GM12891 (cell line): ENCODE measurements around the gene USP12.

Experiments
- POLR2A ChIP-seq: IDR thresholded peaks from 2 replicates; pipeline ENCODE4 v1.6.1; 2011; ENCODE audit warnings: low read depth, low read length, control low read depth
- POLR2AphosphoS5 ChIP-seq: IDR thresholded peaks from 2 replicates; pipeline ENCODE4 v1.6.1; 2011; ENCODE audit warnings: low read depth, low read length, control low read depth
- SPI1 ChIP-seq: IDR thresholded peaks from 2 replicates; pipeline ENCODE4 v1.6.1; 2011; ENCODE audit warnings: low read depth, low read length, control low read depth
- TAF1 ChIP-seq: IDR thresholded peaks from 2 replicates; pipeline ENCODE4 v1.6.1; 2011; ENCODE audit warnings: low read depth, low read length, control low read depth

- TF ChIP-seq POLR2A (no peak), POLR2AphosphoS5 (no peak), SPI1 (no peak), TAF1 (no peak)
Measured at GRCh38 chr13:27073186-27073585, 98.4 kb downstream of the USP12 start.
